ENCODE measurements around the gene GAPDHS.

DNA sequence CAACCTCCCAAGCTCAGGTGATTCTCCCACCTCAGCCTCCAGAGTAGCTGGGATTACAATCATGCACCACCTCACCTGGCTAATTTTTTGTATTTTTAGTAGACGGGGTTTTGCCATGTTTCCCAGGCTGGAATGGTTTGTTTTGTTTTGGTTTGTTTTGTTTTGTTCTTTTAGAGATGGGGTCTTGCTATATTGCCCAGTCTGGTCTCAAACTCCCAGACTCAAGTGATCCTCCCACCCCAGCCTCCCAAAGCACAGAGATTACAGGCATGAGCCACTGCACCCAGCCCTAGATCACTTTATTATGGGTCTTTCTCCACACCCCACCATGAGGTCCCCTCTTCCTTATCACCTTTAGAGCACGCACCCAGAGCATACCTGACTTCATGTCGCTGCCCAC is 35.0 kb upstream of the GAPDHS start:
- TF ChIP-seq CTCF (IDR thresholded peaks at IDR 0.05 in 2 of 3, conservative IDR thresholded peaks at IDR 0.05 in 1 of 3; ENCODE audit: borderline replicate concordance in 1 of 3, insufficient read depth in 1 of 3, low read depth in 2 of 3, low read length in 2 of 3) (no peak), TCF7L2 (IDR thresholded peaks at IDR 0.05; ENCODE audit: borderline replicate concordance, extremely low read depth, insufficient read depth, insufficient read length) (no peak), POLR2AphosphoS5 (IDR thresholded peaks at IDR 0.05; ENCODE audit: low read depth, low read length) (no peak), EZH2 (IDR thresholded peaks at IDR 0.05) (no peak), JUND (IDR thresholded peaks at IDR 0.05) (no peak)
